HCT116 (cell line): ENCODE results near the gene FES.

ENCODE experiments used
- CTCF ChIP-seq, 3 experiments: fragments of 200-600 bp in 1 of 3; sonication (generic) in 1 of 3; IDR thresholded peaks in 2 of 3; conservative IDR thresholded peaks in 1 of 3; 2 replicates each; pipeline ENCODE4 v1.5.1; 2012 to 2017; ENCODE audit warnings: low read depth in 2 of 3, low read length in 2 of 3, antibody characterized with exemption in 1 of 3, borderline replicate concordance in 1 of 3, control low read depth in 1 of 3, mild to moderate bottlenecking in 1 of 3, mixed read lengths in 1 of 3, mixed run types in 1 of 3, moderate library complexity in 1 of 3; ENCODE audit not compliant: insufficient read depth in 1 of 3
- EGR1 ChIP-seq: IDR thresholded peaks from 2 replicates; pipeline ENCODE4 v1.6.1; 2012; ENCODE audit warnings: low read depth
- EZH2phosphoT487 ChIP-seq: fragments of 200-600 bp; IDR thresholded peaks from 2 replicates; pipeline ENCODE4 v1.6.1; 2018; ENCODE audit warnings: antibody characterized with exemption, borderline replicate concordance
- MAX ChIP-seq: IDR thresholded peaks from 2 replicates; pipeline ENCODE4 v1.6.1; 2012
- POLR2A ChIP-seq: IDR thresholded peaks from 2 replicates; pipeline ENCODE4 v1.7.0; 2011; ENCODE audit warnings: borderline replicate concordance; ENCODE audit not compliant: insufficient read depth, insufficient read length; ENCODE audit errors: extremely low read depth
- REST ChIP-seq: IDR thresholded peaks from 2 replicates; pipeline ENCODE4 v1.6.1; 2012; ENCODE audit warnings: low read depth
- ZNF274 ChIP-seq: fragments of 200-500 bp; sonication (Bioruptor generic); IDR thresholded peaks from 2 replicates; pipeline ENCODE4 v1.6.1; 2014; ENCODE audit warnings: mild to moderate bottlenecking, low read depth, low read length, inconsistent platforms

- no peak for TF ChIP-seq CTCF (IDR thresholded peaks at IDR 0.05 in 2 of 3, conservative IDR thresholded peaks at IDR 0.05 in 1 of 3; ENCODE audit: borderline replicate concordance in 1 of 3, insufficient read depth in 1 of 3, low read depth in 2 of 3, low read length in 2 of 3)
- TF ChIP-seq EZH2phosphoT487 = no peak
- no peak for TF ChIP-seq POLR2A
- no peak for TF ChIP-seq MAX
- no peak for TF ChIP-seq REST
- no peak for TF ChIP-seq ZNF274
- TF ChIP-seq EGR1 = no peak
Observed at GRCh38 chr15:90871139-90871715, 13.1 kb upstream of the FES start.
